ENCODE results near the gene ABRACL.
A peak's percentile ranks its signal among the peaks of the same experiment; 100 is the strongest.
"Not testable (repeated sequence)": the region's sequence is repeated elsewhere in the genome, so short reads cannot be mapped to it uniquely, and the experiment has no call there.

The ABRACL gene, protein sequence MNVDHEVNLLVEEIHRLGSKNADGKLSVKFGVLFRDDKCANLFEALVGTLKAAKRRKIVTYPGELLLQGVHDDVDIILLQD

DNA sequence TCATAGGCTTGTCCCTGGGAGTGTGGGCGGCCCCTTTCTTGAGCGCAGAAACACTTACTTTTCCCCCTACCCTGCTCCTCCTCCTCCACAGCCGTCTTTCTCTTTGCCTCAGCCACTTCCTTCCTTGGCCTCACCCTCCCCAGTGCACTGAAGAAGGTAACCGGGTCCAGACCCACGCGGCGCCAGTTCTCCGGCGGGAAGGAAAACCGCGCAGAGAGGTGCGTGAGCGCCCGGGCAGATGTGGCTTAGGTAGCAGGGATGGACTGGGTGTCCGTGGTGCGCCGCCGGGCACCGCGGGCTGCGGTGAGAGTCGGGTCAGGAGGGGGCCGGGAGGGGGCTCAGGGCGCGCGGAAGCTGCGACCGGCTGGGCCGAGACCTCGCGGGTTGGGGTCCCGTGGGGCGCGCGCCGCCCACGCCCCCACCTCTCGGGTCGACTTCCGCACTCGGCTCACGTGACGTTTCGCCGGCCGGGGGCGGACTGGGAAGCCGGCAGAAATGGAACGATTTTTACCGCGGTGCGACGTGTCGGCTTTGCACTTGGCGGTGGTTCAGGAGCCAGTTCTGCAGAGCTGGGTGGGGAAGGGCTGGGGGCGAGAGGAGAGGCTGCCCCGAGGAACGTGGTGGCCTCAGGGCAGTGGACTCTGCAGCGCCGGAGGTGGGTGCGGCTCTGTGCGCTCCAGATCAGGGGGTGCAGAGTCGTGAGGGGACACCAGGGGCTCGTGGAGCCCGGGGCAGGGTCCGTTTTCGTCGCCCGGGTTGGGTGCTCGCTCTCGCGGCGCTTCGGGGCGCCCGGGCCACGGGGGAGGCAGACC lies at the start of gene ABRACL:
ABRACL (plus strand) TSS at position 88 of the 812 bp plus-strand sequence. CDS start 5,416 bp downstream, outside the sequence.
- no peaks in the 10 kb centered on the region for H3K9me3 Mint-ChIP-seq
- no peaks in the 10 kb centered on the region for H3K27me3 Mint-ChIP-seq
- peaks cover 16 to 21% of the 10 kb centered on the region in 2 donors for H3K4me1 Mint-ChIP-seq
- DNase-seq, result peak; percentile 75
- H3K4me3 Mint-ChIP-seq, result no peak within 1 kb of the TSS
- ATAC-seq (replicated peaks), result peak; percentile 80 to 81
- H3K27ac Mint-ChIP-seq, result peak within 1 kb of the TSS; percentile 93
- H3K36me3 Mint-ChIP-seq, result peaks cover 3 to 10% of the 10 kb centered on the region in 2 donors

DNA sequence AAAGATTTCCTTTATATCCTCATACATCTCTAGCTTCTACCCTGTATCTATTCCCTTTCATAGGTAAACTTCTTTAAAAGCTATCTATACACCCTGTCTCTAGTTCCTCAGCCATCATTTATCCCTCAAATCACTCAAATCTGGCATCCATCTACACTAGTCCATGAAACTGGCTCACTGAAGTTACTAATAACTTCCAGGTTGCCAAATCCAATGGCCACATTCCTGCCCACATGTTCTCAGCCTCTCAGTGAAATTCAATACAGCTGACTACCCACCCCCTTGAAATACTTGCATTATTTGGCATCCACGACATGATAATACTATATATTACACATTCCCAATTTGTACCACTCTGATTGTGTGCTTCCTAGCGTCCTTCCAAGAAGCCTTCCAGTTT lies 49.2 kb upstream of the ABRACL start:
- Mint-ChIP-seq H3K4me3 (no peak overlapping the region), H3K9me3 (no peaks in the 10 kb centered on the region), H3K36me3 (peaks cover 7 to 9% of the 10 kb centered on the region in 2 donors), H3K27me3 (no peaks in the 10 kb centered on the region), H3K4me1 (peaks cover 29 to 64% of the 10 kb centered on the region in 2 donors), H3K27ac (no peak overlapping the region)
- ATAC-seq (replicated peaks) (no peak), DNase-seq (no peak)

DNA sequence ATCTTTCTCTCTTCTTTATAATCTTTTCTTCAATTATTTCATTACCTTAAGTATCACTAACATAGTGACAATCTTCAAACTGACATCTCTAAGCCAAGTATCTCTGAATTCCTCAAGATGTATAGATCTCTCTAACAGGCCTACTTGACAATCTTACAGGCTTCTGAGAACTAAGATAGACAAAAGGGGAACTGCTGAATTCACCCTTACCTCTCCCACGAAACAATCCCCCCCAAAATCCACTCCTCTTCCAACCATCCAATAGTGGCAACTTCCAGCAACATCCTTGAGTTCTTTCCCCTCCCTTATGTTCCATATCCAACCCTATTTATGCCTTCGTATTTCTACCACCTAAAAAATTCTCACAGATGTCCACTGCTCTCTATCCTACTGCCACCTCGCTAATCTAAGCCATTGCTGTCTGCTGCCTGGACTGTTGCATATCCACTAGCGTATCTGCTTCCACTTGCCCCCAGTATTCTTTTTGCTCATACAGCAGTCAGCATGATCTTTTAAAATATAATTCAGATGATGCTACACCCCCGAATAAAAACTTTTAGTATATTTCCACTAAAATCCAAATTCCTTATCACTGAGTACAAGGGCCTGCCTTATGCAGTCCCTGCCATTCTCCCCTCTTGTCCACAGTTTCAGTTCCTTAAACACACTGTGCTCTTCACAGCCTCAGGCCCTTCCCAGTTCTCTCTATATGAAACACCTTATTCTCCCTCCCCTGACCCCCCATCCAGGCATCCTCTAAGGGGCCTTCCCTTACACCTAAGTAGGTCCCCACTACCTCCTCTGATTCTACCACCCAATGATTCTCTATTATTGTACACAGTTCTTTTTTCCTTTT lies 48.5 kb upstream of the ABRACL start:
- Mint-ChIP-seq H3K4me1 (peaks cover 27 to 61% of the 10 kb centered on the region in 2 donors), H3K27me3 (no peaks in the 10 kb centered on the region), H3K36me3 (peaks cover 7% of the 10 kb centered on the region in 2 donors), H3K27ac (peak overlapping the region; percentile 1), H3K9me3 (no peaks in the 10 kb centered on the region), H3K4me3 (no peak overlapping the region)
- ATAC-seq (replicated peaks), result peak; percentile 92 to 94
- DNase-seq, result peak; percentile 8

DNA sequence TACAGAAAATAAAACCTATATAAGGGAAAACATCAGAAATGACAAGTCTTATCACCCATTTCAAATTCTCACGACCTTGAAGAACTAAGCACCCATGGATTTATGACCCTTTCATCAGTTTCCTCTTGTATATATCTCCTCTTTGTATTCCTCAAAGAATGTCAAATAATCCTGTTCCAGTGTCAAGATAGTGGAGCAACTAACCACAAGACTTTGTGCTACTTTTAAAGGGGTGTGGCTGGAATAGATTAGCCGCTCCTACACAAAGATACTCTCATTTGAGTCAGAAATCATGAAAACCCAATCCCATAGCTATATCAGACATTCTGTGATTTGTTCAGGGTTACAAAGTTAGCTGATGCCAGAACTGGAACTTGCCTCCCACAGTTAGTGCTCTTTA lies 47.1 kb upstream of the ABRACL start:
- Mint-ChIP-seq H3K27ac (no peak overlapping the region), H3K4me3 (no peak overlapping the region), H3K27me3 (no peaks in the 10 kb centered on the region), H3K36me3 (peaks cover 5 to 7% of the 10 kb centered on the region in 2 donors), H3K9me3 (no peaks in the 10 kb centered on the region), H3K4me1 (peaks cover 29 to 52% of the 10 kb centered on the region in 2 donors)
- DNase-seq, result no peak
- no peak for ATAC-seq (replicated peaks)

DNA sequence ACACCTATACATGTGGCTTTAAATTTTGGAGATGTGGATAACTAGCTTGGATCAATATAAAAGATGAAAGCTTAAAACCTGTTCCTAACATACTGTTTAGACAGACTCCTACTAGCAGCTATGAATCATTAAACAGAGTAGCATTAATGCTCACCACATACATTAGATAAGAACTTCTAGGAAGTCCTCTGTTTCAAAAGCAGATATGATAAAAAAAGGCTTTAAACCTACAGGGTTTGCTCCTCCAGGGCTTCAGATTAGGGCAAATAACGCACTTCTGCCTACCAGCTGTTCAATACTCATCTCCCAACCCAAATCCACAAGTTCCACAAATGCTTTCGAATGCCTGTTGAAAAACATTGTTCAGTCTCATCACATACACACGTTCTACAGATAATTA lies 42.0 kb upstream of the ABRACL start:
- H3K4me1 Mint-ChIP-seq, result peaks cover 8 to 18% of the 10 kb centered on the region in 2 donors
- no peaks in the 10 kb centered on the region for H3K9me3 Mint-ChIP-seq
- DNase-seq, result no peak
- peak overlapping the region; percentile 91 to 97 for H3K4me3 Mint-ChIP-seq
- no peak for ATAC-seq (replicated peaks)
- peak overlapping the region; percentile 88 for H3K27ac Mint-ChIP-seq
- peaks cover 2 to 7% of the 10 kb centered on the region in 2 donors for H3K36me3 Mint-ChIP-seq
- no peaks in the 10 kb centered on the region for H3K27me3 Mint-ChIP-seq

DNA sequence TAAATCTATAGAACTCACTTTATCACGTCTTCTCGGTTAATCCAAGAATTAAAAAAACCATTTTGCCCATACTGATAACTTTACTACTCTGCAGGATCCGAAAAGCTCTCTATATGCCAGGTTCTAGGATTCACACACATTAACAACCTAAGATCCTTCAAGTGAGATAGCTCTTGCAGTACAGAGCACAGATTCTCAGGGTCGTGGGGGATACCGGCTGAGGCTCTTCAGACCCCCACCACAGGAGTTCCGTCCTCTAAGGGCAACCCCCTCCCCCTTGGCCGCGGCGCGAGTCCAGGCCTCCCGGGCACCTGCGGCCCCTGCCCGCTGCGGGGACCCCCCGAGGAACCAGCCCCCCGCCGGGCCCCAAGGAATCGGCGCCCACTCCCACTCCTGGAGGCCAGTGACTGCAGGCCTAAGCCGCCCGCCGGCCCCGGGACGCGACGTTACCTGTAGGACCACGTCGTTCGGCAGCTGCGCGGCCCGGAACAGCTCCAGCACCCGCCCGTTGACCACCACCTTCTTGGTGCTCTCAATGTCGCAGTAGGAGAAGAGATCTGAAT lies 41.4 kb upstream of the ABRACL start:
- H3K27me3 Mint-ChIP-seq, result no peaks in the 10 kb centered on the region

DNA sequence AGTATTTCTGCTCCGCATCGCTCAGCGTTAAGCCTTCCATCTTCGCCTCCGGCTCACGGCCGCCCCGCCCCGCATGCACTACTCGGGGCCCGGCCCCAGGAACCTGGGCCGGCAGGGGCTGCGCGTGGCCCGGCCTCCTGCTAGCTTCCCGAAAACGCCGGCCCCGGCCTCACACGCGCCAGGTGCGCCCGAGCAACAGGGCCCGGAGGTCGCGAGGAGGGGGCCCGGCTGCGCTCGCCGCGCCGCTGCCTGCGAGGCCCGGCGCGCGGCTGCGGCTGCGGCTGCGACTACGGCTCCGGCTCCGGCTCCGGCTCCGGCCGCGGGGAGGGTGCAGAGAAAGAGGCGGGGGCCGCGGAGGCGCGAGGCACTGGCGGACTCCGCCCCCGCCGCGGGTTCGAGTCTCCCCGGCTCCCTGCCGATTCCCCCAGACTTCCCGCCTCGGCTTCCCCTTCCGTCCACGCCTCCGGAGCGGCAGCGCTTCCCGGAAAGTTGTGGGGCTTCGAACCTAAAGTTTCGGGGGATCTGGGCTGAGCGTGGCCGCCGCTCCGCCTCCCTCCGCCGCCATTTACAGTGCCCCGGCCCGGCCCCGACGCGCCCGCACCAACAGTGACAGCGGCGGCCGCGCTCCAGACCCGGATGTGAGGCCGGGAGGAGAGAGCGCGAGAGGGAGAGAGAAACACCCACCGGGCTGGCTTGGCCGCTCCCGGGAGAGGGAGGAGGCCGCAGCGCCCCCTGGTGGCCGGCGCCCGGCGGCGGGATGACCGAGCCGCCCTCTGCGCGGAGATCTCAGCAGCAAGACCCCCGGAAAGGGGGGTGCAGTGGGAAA lies 40.7 kb upstream of the ABRACL start, which contains the start of gene REPS1:
REPS1 (minus strand) TSS at position 611 of the 826 bp plus-strand sequence; CDS start at position 40, 571 bp downstream.
- ATAC-seq (replicated peaks) (peak; percentile 96 to 97), DNase-seq (peak; percentile 91)
- Mint-ChIP-seq H3K27me3 (no peaks in the 10 kb centered on the region), H3K27ac (peak within 1 kb of the TSS; percentile 99), H3K9me3 (peaks cover 0 to under 1% of the 10 kb centered on the region in 2 donors), H3K4me1 (peaks cover 6 to 14% of the 10 kb centered on the region in 2 donors), H3K4me3 (peak within 1 kb of the TSS; percentile 94 to 97), H3K36me3 (peaks cover 2 to 7% of the 10 kb centered on the region in 2 donors)

More for the DNA sequence above, 41.4 kb upstream of the ABRACL start:
- no peaks in the 10 kb centered on the region for H3K9me3 Mint-ChIP-seq
- H3K4me3 Mint-ChIP-seq, result peak overlapping the region; percentile 91 to 97
- H3K27ac Mint-ChIP-seq, result peak overlapping the region; percentile 88
- H3K36me3 Mint-ChIP-seq, result peaks cover 2 to 7% of the 10 kb centered on the region in 2 donors
- DNase-seq, result no peak
- peaks cover 6 to 14% of the 10 kb centered on the region in 2 donors for H3K4me1 Mint-ChIP-seq
- no peak for ATAC-seq (replicated peaks)

DNA sequence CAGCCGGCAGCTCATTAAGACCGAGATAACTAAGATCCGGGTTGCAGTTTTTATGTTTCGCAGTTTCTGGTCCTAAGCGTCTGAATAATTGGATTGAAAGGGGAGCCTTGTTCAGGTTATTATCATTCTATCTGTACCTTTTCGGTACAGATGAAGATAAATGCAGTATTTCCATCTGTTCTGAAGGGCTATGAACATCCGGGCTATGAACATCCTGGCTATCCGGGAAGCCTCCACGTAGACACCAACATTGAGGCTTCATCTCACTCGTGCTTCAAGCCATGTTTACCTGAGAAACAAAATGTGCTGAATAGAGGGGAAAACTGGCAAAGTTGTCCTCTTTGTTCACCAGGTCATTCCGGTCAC lies 40.1 kb upstream of the ABRACL start:
- Mint-ChIP-seq H3K27ac (peak overlapping the region; percentile 99), H3K4me1 (peaks cover 8 to 14% of the 10 kb centered on the region in 2 donors), H3K4me3 (peak overlapping the region; percentile 94 to 97), H3K9me3 (peaks cover 5 to 6% of the 10 kb centered on the region in 2 donors), H3K36me3 (peaks cover 4 to 12% of the 10 kb centered on the region in 2 donors), H3K27me3 (no peaks in the 10 kb centered on the region)
- peak; percentile 8 to 10 for ATAC-seq (replicated peaks)
- DNase-seq, result no peak

DNA sequence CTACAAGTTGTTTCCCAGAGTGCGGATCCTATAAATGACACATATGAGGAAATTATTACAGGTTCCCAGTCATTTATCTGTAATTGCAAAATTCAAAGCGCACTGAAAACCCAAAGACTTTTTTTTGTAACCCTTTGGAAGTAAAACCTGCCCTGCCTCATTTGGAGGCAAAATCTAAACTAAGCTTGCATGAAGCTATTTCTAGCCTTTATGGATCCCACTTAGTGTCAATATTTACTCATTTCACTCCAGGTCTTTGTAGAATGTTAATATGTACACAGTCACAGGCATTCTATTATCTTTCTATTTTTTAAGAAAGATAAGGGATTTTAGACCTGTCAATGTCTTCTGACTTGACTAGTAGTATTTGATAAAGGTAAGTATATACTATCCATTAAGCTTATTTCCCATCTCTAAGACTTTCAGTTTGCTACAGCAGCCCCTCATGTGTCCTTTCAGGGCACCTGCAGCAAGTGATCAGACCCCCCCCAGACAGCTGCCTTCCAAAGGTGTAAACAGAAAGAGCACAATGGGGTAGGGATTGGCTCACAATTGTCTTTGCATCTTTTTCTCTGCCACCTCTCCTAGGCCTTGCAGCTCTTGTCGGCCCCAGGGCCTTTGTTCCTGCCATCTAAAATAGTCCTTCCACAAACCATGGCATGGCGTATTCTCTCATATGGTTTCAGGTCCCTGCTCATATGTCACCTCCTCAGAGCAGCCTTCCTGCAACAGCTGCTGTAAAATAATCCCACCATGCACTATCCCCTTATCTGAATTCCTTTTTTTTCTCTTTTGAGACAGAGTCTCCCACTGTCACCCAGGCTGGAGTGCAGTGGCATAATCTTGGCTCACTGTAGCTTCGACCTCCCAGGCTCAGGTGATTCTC lies 39.2 kb upstream of the ABRACL start:
- no peak for DNase-seq
- peaks cover 8 to 14% of the 10 kb centered on the region in 2 donors for H3K4me1 Mint-ChIP-seq
- ATAC-seq (replicated peaks), result no peak
- no peak overlapping the region for H3K4me3 Mint-ChIP-seq
- H3K9me3 Mint-ChIP-seq, result peaks cover 6 to 7% of the 10 kb centered on the region in 2 donors
- H3K27ac Mint-ChIP-seq, result no peak overlapping the region
- peaks cover 4 to 13% of the 10 kb centered on the region in 2 donors for H3K36me3 Mint-ChIP-seq
- no peaks in the 10 kb centered on the region for H3K27me3 Mint-ChIP-seq

DNA sequence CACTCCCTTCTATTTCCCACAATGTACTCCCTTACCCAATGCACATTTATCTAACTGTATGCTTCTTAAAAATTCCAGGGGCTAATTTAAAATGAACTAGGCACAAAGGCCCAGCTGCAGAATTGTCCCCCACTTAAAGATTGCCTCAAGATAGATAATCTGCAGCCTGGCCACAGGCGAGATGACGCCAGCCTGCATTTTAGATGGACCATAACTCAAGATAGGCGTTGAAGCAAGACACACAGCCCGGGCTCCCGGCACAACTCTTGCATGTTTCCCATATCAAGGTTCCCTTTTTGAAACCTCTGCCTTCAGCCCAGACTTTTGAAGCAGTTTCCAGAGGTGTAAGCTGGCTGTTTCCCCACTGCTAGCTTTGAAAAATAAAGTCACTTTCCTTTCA lies 37.3 kb upstream of the ABRACL start:
- H3K36me3 Mint-ChIP-seq, result peaks cover 4 to 13% of the 10 kb centered on the region in 2 donors

DNA sequence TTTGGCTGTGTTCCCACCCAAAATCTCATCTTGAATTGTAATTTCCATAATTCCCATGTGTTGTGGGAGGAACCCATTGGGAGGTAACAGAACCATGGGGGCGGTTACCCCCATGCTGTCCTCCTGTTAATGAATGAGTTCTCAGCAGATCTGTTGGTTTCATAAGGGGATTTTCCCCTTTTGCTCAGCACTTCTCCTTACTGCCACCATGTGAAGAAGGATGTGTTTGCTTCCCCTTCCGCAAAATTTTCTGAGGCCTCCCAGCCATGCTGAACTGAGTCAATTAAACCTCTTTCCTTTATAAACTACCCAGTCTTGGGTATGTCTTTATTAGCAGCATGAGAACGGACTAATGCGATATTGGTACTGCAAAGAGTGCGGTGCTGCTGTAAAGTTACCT lies 35.6 kb upstream of the ABRACL start:
- ATAC-seq (replicated peaks); H3K36me3 Mint-ChIP-seq; H3K9me3 Mint-ChIP-seq; H3K27ac Mint-ChIP-seq; DNase-seq; H3K4me1 Mint-ChIP-seq; H3K27me3 Mint-ChIP-seq; H3K4me3 Mint-ChIP-seq: not testable (repeated sequence)

More for the DNA sequence above, 37.3 kb upstream of the ABRACL start:
- Mint-ChIP-seq H3K4me1 (peaks cover 5 to 14% of the 10 kb centered on the region in 2 donors), H3K9me3 (peaks cover 6 to 7% of the 10 kb centered on the region in 2 donors), H3K27ac (no peak overlapping the region), H3K4me3 (no peak overlapping the region), H3K27me3 (no peaks in the 10 kb centered on the region)
- ATAC-seq (replicated peaks) (no peak), DNase-seq (no peak)

DNA sequence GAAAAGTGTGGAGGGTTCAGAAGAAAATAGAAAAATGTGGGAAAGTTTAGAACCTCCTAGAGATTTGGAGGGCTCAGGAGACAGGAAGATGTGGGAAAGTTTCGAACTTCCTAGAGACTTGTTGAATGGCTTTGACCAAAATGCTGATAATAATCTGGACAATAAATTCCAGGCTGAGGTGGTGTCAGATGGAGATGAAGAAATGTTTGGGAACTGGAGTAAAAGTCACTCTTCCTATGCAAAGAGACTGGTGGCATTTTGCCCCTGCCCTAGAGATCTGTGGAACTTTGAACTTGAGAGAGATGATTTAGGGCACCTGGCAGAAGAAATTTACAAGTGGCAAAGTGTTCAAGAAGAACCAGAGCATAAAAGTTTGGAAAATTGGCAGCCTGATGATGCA lies 35.1 kb upstream of the ABRACL start:
- H3K27me3 Mint-ChIP-seq; DNase-seq; H3K27ac Mint-ChIP-seq; H3K9me3 Mint-ChIP-seq; H3K4me3 Mint-ChIP-seq; H3K4me1 Mint-ChIP-seq; H3K36me3 Mint-ChIP-seq; ATAC-seq (replicated peaks): not testable (repeated sequence)
